Measurements from ENCODE around the gene RNF166. TPM values are rescaled to one million over a fixed set of nuclear protein-coding genes. Genes with fewer than 3 reads are reported as not detected.

RNF166 gene
- total and polyA plus RNA-seq, 2 of the 13 experiments (the other 11 are each of a cell fraction or from before 2014, with no cell fraction given) = 21.4 to 23.0 TPM

- TF ChIP-seq FOXP4 (CRISPR knock-in tag; IDR thresholded peaks at IDR 0.05) (no peak; the same call in 1 of the 2 replicates), CEBPB (IDR thresholded peaks at IDR 0.05; ENCODE audit: borderline replicate concordance, low read depth, low read length) (peak; percentile 86; the same call in 1 of the 2 replicates), TRIM24 (CRISPR knock-in tag; IDR thresholded peaks at IDR 0.05) (no peak), SMC3 (IDR thresholded peaks at IDR 0.05; ENCODE audit: low read length) (no peak), PLSCR1 (CRISPR knock-in tag; IDR thresholded peaks at IDR 0.05; ENCODE audit: borderline replicate concordance) (no peak), ZNF768 (CRISPR knock-in tag; IDR thresholded peaks at IDR 0.05) (no peak), MTA1 (CRISPR knock-in tag; IDR thresholded peaks at IDR 0.05; ENCODE audit: borderline replicate concordance) (peak; percentile 75), RBFOX2 (IDR thresholded peaks at IDR 0.05; ENCODE audit: low read depth, low read length) (peak; percentile 79), ZNF550 (CRISPR knock-in tag; IDR thresholded peaks at IDR 0.05; ENCODE audit: borderline replicate concordance) (0 out of 2 replicates have a peak, but pooled peaks have one; percentile 87), ZNF547 (CRISPR knock-in tag; IDR thresholded peaks at IDR 0.05) (peak; percentile 82; the same call in 1 of the 2 replicates), ZNF576 (CRISPR knock-in tag; IDR thresholded peaks at IDR 0.05) (no peak), HNRNPLL (IDR thresholded peaks at IDR 0.05; ENCODE audit: low read depth, low read length, poor library complexity, severe bottlenecking) (peak; percentile 50), ZNF580 (CRISPR knock-in tag; IDR thresholded peaks at IDR 0.05; ENCODE audit: borderline replicate concordance, low read depth) (0 out of 2 replicates have a peak, but pooled peaks have one; percentile 39), SIN3A (IDR thresholded peaks at IDR 0.05; ENCODE audit: borderline replicate concordance, low read depth, low read length) (peak; percentile 73; the same call in 1 of the 2 replicates), ZNF780A (CRISPR knock-in tag; IDR thresholded peaks at IDR 0.05) (no peak), SKI (IDR thresholded peaks at IDR 0.05; ENCODE audit: partially characterized antibody) (peak; percentile 67), PAWR (CRISPR knock-in tag; IDR thresholded peaks at IDR 0.05; ENCODE audit: borderline replicate concordance) (no peak), ZNF512B (CRISPR knock-in tag; IDR thresholded peaks at IDR 0.05; ENCODE audit: borderline replicate concordance) (no peak; the same call in 1 of the 2 replicates), E2F2 (CRISPR knock-in tag; IDR thresholded peaks at IDR 0.05; ENCODE audit: borderline replicate concordance) (0 out of 2 replicates have a peak, but pooled peaks have one; percentile 8), ZNF24 (IDR thresholded peaks at IDR 0.05) (no peak), ZNF766 (CRISPR knock-in tag; IDR thresholded peaks at IDR 0.05; ENCODE audit: borderline replicate concordance) (no peak; the same call in 1 of the 2 replicates)
These were observed 5.3 kb downstream of the RNF166 start (continued) for GRCh38 chr16:88700636-88701482.
